Smooth muscle cell (in vitro differentiated cells): Measurements from ENCODE around the gene CREB3L4. TPM values are rescaled to one million over a fixed set of nuclear protein-coding genes. Genes with fewer than 3 reads are reported as not detected.

Experiments used
- DNase-seq: peaks from one replicate; lab custom pipeline; 2025; ENCODE audit not compliant: unreplicated experiment; lab: John Stamatoyannopoulos, UW
- H2AFZ ChIP-seq: fragments of 200-600 bp; sonication (generic); 2 replicates; pipeline ENCODE4 v1.6.0; 2016; ENCODE audit warnings: antibody characterized with exemption, low read depth, mild to moderate bottlenecking
- H3F3A ChIP-seq: fragments of 200-600 bp; sonication (generic); 2 replicates; pipeline ENCODE4 v1.6.0; 2017; ENCODE audit warnings: antibody characterized with exemption, low read depth
- H3K27ac ChIP-seq: fragments of 200-600 bp; sonication (generic); 2 replicates; pipeline ENCODE4 v1.5.1; 2016; ENCODE audit warnings: low read depth, mild to moderate bottlenecking
- H3K27me3 ChIP-seq: fragments of 200-600 bp; sonication (generic); 2 replicates; pipeline ENCODE4 v1.6.1; 2016; ENCODE audit warnings: low read depth, mild to moderate bottlenecking
- H3K36me3 ChIP-seq: fragments of 200-600 bp; sonication (generic); 2 replicates; pipeline ENCODE4 v1.5.1; 2016; ENCODE audit warnings: low read depth
- H3K4me1 ChIP-seq: fragments of 200-600 bp; sonication (generic); 2 replicates; pipeline ENCODE4 v1.5.1; 2016; ENCODE audit warnings: low read depth
- H3K4me2 ChIP-seq: fragments of 200-600 bp; sonication (generic); 2 replicates; pipeline ENCODE4 v1.6.0; 2016; ENCODE audit warnings: mild to moderate bottlenecking
- H3K4me3 ChIP-seq: fragments of 200-600 bp; sonication (generic); 2 replicates; pipeline ENCODE4 v1.5.1; 2016; ENCODE audit warnings: mild to moderate bottlenecking
- H3K79me2 ChIP-seq: fragments of 200-600 bp; sonication (generic); 2 replicates; pipeline ENCODE4 v1.6.0; 2016; ENCODE audit warnings: low read depth, mild to moderate bottlenecking
- H3K9ac ChIP-seq: fragments of 200-600 bp; sonication (generic); 2 replicates; pipeline ENCODE4 v1.6.0; 2016; ENCODE audit warnings: low read depth
- H3K9me3 ChIP-seq: fragments of 200-600 bp; sonication (generic); replicated peaks from 2 replicates; pipeline ENCODE4 v1.5.1; 2016; ENCODE audit warnings: low read depth
- H4K20me1 ChIP-seq: fragments of 200-600 bp; sonication (generic); 2 replicates; pipeline ENCODE4 v1.6.0; 2016; ENCODE audit warnings: low read depth
- WGBS: methylation state at CpG from one replicate; pipeline ENCODE4 v1.1.7; 2016; ENCODE audit warnings: low lambda C conversion rate; 5-methylcytosine and 5-hydroxymethylcytosine counted together
- polyA plus RNA-seq: library from polyadenylated mRNA; unstranded; fragments of >200 nt; fragmentation: Nextera tagmentation; extraction: Ambion mirVana; gene quantifications from 2 replicates; pipeline ENCODE4 v1.2.1, GENCODE V29; 2016
- total RNA-seq: library from RNA; depleted of rRNA; stranded (reverse); fragments of >200 nt; gene quantifications from 2 replicates; pipeline ENCODE4 v1.2.3, GENCODE V29; 2014
- TF ChIP-seq, protein P1 (sequence below): fragments of 200-600 bp; sonication (generic); IDR thresholded peaks from 2 replicates; pipeline ENCODE4 v1.5.1; 2017; ENCODE audit warnings: borderline replicate concordance, mild to moderate bottlenecking, antibody characterized with exemption; ENCODE audit not compliant: insufficient read depth, poor library complexity, severe bottlenecking

CREB3L4 gene
- total and polyA plus RNA-seq, 2 experiments from 2014 or later, result 9.0 to 14.9 TPM

DNA sequence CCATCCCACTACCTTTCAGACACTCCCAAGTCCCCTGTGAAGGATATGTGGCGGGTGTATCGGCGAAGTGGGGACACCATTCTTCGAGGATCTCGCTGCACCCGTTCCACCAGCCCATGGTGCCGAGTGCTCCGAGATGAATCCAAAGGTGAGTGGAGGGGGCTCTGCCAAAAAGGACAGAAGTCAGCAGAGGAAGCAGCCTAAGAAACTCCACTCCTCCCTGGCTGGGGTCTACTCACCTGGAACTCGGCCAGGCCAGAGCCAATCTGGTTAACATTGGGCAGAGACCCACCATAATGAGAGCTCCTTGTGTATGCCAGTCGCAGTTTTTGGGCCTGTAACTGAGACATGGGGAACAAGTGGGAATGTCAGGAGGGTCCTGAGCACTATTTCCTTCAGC, 12.9 kb upstream of the CREB3L4 start:
- H3K4me2 ChIP-seq, result no peak overlapping the region
- DNase-seq, result no peak
- H3K9ac ChIP-seq, result no peak overlapping the region
- 98% methylated on average over 10 of the region's 10 CpGs for WGBS
- H3K4me1 ChIP-seq, result peaks cover 4% of the 10 kb centered on the region
- H3F3A ChIP-seq, result no peaks in the 10 kb centered on the region
- TF ChIP-seq, protein P1, sequence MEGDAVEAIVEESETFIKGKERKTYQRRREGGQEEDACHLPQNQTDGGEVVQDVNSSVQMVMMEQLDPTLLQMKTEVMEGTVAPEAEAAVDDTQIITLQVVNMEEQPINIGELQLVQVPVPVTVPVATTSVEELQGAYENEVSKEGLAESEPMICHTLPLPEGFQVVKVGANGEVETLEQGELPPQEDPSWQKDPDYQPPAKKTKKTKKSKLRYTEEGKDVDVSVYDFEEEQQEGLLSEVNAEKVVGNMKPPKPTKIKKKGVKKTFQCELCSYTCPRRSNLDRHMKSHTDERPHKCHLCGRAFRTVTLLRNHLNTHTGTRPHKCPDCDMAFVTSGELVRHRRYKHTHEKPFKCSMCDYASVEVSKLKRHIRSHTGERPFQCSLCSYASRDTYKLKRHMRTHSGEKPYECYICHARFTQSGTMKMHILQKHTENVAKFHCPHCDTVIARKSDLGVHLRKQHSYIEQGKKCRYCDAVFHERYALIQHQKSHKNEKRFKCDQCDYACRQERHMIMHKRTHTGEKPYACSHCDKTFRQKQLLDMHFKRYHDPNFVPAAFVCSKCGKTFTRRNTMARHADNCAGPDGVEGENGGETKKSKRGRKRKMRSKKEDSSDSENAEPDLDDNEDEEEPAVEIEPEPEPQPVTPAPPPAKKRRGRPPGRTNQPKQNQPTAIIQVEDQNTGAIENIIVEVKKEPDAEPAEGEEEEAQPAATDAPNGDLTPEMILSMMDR, result no peak
- no peaks in the 10 kb centered on the region for H3K27me3 ChIP-seq
- H3K9me3 ChIP-seq, result no peaks in the 10 kb centered on the region
- no peak overlapping the region for H3K27ac ChIP-seq
- no peaks in the 10 kb centered on the region for H3K36me3 ChIP-seq
- H2AFZ ChIP-seq, result no peak overlapping the region
- H3K4me3 ChIP-seq, result no peak overlapping the region
- peaks cover 48% of the 10 kb centered on the region for H4K20me1 ChIP-seq
- peaks cover 46% of the 10 kb centered on the region for H3K79me2 ChIP-seq

DNA sequence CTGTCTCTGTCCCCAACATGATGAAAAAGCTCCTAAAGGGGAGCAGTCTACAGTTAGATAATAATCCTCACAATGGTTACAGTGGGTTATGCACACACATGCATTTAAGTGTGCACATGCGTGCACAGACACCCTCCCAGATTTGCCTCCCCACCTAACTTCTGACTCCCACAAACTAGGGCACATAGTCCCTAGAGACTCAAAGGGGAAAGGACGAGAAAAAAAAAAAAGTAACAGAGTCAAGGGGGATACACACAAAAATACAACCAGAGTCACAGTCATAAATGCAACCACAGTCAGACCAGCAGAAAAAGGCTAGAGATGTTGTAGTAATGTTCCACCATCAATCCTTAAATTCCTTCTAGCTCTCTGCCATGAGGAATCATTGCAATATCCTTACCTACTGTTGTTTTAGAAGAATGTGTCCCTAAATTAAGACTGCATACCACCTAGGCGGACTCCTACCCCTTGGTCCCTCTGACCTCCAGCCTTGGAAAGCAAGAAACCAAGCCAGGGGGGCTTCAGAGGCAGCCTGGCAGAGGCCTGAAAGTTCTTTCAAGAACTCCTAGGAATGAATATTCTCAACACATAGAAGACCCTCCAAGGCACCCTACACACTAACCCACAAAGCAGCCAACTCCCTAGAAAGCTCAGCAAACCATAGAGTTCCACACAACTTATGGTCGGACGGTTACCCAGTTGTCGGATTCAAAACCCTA, 10.5 kb upstream of the CREB3L4 start:
- Histone ChIP-seq H3K9ac (peak overlapping the region; percentile 93), H3K4me3 (peak overlapping the region; percentile 96), H4K20me1 (peaks cover 58% of the 10 kb centered on the region), H3K36me3 (no peaks in the 10 kb centered on the region), H3K9me3 (no peaks in the 10 kb centered on the region), H3K27me3 (no peaks in the 10 kb centered on the region), H3F3A (no peaks in the 10 kb centered on the region), H3K4me1 (peaks cover 12% of the 10 kb centered on the region), H3K79me2 (peaks cover 57% of the 10 kb centered on the region), H3K4me2 (peak overlapping the region; percentile 91), H3K27ac (peak overlapping the region; percentile 85), H2AFZ (no peak overlapping the region)
- no peak for DNase-seq
- TF ChIP-seq, protein P1, result no peak
- 43% methylated on average over 6 of the region's 6 CpGs for WGBS

DNA sequence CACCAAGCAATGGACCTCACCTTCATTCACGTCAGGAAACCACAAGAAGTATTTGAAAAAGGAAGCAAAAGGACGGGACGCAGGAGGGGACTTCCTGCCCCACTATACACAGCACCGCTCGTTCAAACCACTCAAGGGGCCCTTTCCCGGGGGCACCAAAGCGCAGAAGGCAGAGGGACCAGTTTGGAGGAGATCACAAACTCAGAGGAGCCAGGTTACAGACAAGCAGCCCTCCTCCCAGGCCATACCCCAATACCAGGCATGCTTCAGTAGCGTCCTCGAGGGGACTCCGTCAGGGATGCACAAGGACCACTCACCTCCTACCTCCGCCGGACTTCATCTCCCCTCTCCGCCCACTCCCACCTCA, 10.0 kb upstream of the CREB3L4 start:
- WGBS, result under 1% methylated on average over 13 of the region's 13 CpGs
- H3K27ac ChIP-seq, result peak overlapping the region; percentile 85
- H3K4me1 ChIP-seq, result peaks cover 16% of the 10 kb centered on the region
- H2AFZ ChIP-seq, result no peak overlapping the region
- H4K20me1 ChIP-seq, result peaks cover 62% of the 10 kb centered on the region
- peaks cover 62% of the 10 kb centered on the region for H3K79me2 ChIP-seq
- H3K4me2 ChIP-seq, result peak overlapping the region; percentile 91
- H3K9ac ChIP-seq, result peak overlapping the region; percentile 93
- H3F3A ChIP-seq, result no peaks in the 10 kb centered on the region
- no peaks in the 10 kb centered on the region for H3K9me3 ChIP-seq
- TF ChIP-seq, protein P1, result no peak
- H3K27me3 ChIP-seq, result no peaks in the 10 kb centered on the region
- peak overlapping the region; percentile 96 for H3K4me3 ChIP-seq
- DNase-seq, result no peak
- H3K36me3 ChIP-seq, result no peaks in the 10 kb centered on the region
